NCI-H2227 (cell line): ENCODE measurements around the gene TOR4A.

ENCODE experiments used
- DNase-seq: peaks from one replicate; lab custom pipeline; 2025; ENCODE audit not compliant: unreplicated experiment; lab: John Stamatoyannopoulos, UW

Gene TOR4A

GRCh38 chr9:137270929-137271695, 6.4 kb upstream of the TOR4A start:
- no peak for DNase-seq

DNA sequence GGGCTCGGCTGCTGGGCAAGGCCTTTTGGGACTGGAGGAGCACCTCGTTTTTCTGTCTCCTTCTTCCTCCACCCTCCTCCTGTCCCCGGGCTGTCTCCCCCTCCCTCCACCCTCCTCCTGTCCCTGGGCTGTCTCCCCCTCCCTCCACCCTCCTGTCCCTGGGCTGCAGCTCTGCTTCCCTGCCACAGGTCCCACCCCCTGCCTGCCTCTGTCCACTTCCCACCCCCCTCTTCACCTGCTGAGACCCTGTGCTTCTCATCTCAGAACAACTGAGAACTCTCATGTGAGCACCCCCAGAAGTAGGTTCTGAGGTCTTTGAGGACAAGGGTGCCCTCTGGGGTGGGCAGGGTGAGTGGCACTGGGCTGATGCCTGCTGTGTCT, 5.8 kb upstream of the TOR4A start:
- no peak for DNase-seq

DNA sequence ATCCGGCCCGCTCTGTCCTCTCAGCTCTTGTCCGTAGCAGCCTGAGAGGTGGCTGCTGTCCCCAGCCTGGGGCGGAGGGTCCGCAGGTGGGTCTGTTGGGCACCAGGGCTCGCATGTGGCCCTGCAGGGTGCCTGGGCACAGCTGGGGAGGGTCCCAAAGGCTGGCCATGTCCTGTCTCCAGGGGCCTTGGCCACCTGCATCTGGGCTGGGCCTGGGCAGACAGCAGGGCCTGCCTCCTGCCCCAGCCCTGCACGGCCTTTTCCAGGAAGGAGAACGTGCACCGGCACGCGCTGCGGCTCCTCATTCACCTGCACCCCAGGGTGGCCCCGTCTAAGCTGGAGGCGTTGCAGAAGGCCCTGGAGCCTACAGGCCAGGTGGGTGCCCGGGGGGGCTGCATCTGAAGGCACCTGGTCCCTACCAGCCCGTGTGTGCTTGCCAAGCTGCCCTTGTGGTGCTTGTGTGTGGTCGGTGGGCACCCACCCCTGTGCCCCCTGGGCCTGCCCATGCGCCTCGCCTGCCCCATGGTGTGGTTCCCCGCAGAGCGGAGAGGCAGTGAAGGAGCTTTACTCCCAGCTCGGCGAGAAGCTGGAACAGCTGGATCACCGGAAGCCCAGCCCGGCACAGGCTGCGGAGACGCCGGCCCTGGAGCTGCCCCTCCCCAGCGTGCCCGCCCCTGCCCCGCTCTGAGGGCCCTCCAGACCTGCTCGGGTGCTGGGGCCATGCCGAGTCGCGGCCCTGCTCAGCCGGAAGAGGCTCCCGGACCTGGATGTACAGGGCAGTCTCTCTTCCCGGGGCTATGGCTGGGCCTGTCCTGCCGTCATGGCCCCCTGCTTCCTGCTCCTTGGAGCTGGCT, 5.1 kb upstream of the TOR4A start:
- DNase-seq, result no peak

- DNase-seq, result no peak
Observed at GRCh38 chr9:137273095-137273490, 4.4 kb upstream of the TOR4A start.

GRCh38 chr9:137273611-137274320, 3.8 kb upstream of the TOR4A start:
- no peak for DNase-seq

- no peak for DNase-seq
Observed at GRCh38 chr9:137275203-137275587, 2.3 kb upstream of the TOR4A start.

DNA sequence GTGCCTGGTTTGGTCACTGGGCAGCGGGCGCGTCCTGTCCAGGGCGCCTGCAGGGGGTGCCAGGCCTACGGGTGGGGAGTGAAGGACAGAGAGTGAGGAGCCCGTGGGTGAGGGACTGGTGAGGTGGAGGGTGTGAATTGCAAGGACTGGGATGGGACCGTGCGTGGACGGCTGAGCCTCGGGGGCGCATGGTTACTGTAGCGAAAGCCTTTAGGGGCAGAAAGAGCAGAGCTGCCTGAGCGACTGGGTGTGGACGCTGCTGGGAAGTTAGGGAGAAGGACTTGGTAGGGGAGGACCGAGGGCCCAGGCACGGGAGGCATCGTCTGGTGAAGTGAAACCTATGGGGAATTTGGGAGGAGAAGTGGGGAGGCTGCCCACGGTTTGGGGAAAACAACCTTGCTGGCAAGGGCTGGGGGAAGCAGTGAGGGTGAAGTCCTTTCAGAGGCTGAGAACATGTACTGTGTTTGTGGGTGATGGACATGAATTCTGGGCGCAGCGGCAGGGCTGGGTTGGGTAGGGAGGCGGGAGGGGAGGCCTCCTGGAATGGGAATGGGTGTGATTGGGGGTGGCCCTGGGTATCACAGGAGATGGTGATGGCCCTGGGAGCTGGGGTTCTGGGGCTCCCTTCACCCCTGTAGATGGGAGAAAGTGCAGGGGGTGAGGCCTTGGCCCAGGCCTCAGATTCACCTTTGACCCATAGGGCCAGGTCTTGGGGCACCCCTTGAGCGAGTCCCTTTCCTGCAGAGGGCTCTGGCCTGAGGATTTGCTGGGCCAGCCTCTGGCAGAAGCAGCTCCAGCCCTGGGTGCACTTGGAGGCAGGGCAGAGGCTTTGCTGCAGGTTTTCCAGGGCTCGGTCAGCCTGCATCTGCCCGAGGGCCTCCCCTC, 1.7 kb upstream of the TOR4A start:
- no peak for DNase-seq

- DNase-seq, result no peak
Observed at GRCh38 chr9:137276473-137277328, 825 bp upstream of the TOR4A start.

- no peak for DNase-seq
Observed at GRCh38 chr9:137278061-137278701, 655 bp downstream of the TOR4A start.

- DNase-seq, result no peak
Observed at GRCh38 chr9:137278721-137279711, 1.5 kb downstream of the TOR4A start.

- DNase-seq, result no peak
Observed at GRCh38 chr9:137279741-137280473, 2.4 kb downstream of the TOR4A start.

DNA sequence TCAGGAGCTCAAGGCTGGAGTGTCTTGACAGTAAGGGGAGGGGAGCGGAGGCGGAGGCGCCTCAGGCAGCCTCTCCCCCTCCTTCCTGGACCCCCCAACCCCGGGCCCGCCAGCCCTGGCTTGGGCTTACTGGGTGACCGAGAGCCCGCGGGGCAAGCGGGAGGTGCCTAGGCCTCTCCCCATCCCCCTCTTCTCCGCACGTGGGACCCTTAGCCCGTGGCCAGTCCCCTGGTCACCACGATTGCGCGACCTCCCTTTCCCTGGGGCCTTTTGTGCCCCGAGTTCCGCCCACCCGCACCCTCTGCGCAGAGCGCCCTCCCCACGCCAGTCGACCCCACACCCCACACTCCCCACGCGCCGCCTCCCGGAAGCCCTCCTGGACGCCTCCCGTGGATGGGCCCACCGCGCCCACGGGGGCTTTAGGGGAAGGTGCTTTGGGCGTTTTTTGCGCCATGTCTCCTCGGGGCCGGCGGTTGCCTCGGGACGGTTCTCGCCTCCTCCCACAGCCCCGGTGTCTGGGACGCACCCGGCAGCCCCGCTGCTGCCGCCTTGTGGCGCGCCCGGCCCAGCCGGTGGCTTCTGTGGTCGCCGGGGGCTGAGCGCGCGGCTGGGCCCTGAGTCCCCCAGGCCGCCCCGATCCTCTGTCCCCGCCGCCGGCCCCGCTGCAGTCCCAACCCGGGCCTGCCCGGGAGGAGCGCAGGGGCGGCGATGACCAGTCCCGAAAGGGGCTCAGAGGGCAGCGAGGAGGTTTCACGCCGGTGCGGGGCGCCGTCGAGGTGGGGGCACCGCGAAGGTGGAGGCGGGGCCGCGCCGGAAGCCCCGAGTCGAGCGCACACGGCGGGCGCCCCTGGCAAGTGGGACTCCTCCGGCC, 3.2 kb downstream of the TOR4A start:
- DNase-seq, result no peak

GRCh38 chr9:137281345-137282116, 4.0 kb downstream of the TOR4A start:
- DNase-seq, result no peak

- no peak for DNase-seq
Observed at GRCh38 chr9:137286975-137287383, 9.5 kb downstream of the TOR4A start.

- DNase-seq, result no peak
Observed at GRCh38 chr9:137293094-137293481, 15.6 kb downstream of the TOR4A start.
